GM12874 (cell line): ENCODE data around the gene ZNF548.

ENCODE experiments used
- TF ChIP-seq, protein P1 (sequence below): IDR thresholded peaks from 2 replicates; pipeline ENCODE4 v1.5.1; 2011; ENCODE audit warnings: low read depth, mild to moderate bottlenecking, control low read depth, low read length, moderate library complexity; ENCODE audit not compliant: insufficient read depth

ZNF548 gene

GRCh38 chr19:57377498-57378146, 12.0 kb upstream of the ZNF548 start:
- TF ChIP-seq, protein P1, sequence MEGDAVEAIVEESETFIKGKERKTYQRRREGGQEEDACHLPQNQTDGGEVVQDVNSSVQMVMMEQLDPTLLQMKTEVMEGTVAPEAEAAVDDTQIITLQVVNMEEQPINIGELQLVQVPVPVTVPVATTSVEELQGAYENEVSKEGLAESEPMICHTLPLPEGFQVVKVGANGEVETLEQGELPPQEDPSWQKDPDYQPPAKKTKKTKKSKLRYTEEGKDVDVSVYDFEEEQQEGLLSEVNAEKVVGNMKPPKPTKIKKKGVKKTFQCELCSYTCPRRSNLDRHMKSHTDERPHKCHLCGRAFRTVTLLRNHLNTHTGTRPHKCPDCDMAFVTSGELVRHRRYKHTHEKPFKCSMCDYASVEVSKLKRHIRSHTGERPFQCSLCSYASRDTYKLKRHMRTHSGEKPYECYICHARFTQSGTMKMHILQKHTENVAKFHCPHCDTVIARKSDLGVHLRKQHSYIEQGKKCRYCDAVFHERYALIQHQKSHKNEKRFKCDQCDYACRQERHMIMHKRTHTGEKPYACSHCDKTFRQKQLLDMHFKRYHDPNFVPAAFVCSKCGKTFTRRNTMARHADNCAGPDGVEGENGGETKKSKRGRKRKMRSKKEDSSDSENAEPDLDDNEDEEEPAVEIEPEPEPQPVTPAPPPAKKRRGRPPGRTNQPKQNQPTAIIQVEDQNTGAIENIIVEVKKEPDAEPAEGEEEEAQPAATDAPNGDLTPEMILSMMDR, result no peak

GRCh38 chr19:57380923-57381322, 8.7 kb upstream of the ZNF548 start:
- TF ChIP-seq, protein P1, result no peak

GRCh38 chr19:57382806-57383488, 6.7 kb upstream of the ZNF548 start:
- TF ChIP-seq, protein P1, result no peak

- TF ChIP-seq, protein P1, result no peak
Observed at GRCh38 chr19:57389194-57389729, 392 bp upstream of the ZNF548 start.

GRCh38 chr19:57395710-57396109, 6.1 kb downstream of the ZNF548 start:
- TF ChIP-seq, protein P1, result no peak

DNA sequence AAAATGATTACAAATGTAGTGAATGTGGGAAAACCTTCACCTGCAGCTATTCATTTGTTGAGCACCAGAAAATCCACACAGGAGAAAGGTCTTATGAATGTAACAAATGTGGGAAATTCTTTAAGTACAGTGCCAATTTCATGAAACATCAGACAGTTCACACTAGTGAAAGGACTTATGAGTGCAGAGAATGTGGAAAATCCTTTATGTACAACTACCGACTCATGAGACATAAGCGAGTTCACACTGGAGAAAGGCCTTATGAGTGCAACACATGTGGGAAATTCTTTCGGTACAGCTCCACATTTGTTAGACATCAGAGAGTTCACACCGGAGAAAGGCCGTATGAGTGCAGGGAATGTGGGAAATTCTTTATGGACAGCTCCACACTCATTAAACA, 9.2 kb downstream of the ZNF548 start:
- TF ChIP-seq, protein P1, result no peak

DNA sequence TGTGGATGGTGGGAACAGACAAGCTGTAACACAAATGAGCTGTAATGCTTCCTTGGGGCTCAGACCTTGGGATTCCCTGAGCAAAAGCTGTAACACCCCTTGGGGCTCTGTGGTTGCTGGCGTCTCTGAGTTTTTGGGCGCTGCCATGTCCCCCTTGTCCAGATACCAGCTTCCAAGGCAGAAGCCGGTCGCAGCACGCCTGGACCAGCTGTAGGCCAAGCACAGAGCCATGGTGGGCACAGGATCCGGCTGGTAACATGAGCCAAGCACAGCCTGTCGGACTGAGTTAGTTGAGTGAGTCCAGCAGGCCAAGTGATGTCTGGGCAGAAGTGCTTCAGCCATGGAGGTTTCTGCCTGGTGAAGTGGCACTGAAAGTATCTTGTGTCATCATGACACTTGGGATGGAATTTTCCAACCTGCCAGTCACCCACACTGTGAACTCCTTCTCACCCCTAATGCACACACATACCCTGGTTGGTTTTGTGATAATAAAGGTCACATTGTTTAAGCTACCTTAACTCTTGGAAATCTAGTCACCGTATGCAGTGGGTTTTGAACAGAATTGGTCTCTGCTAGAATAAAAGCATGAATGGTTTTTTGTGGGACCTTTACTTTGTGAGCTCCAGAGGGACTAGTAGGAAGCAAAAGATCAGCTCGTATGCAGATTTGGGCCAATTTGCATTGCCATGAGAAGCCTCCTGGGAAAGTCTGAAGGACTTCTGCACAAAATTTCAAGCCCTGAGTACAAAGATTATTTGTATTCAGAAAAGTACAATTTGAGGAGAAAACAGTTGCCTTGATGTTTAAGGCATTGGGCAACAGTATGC, 14.3 kb downstream of the ZNF548 start:
- TF ChIP-seq, protein P1, result no peak
